CD14-positive monocyte (primary cell): Measurements from ENCODE around the gene GMCL1. TPM values are rescaled to one million over a fixed set of nuclear protein-coding genes. Genes with fewer than 3 reads are reported as not detected.

ENCODE experiments used
- DNase-seq, 3 donors: peaks; one replicate each; pipeline ENCODE4 v3.0.0-alpha.2; 2011 to 2022
- H2AFZ ChIP-seq: 2 replicates; pipeline ENCODE4 v1.6.0; 2012; ENCODE audit warnings: mild to moderate bottlenecking, low read depth, low read length, inconsistent platforms; ENCODE audit not compliant: insufficient read depth, poor library complexity, severe bottlenecking
- H3K27ac ChIP-seq, 2 donors: 1 replicate in 1 of 2; 2 replicates in 1 of 2; pipeline ENCODE4 v1.5.1; 2012 to 2013; ENCODE audit warnings: low read length in 2 of 2, control low read depth in 1 of 2, inconsistent platforms in 1 of 2, low read depth in 1 of 2, mild to moderate bottlenecking in 1 of 2
- H3K27me3 ChIP-seq, 2 donors: one replicate each; pipeline versions ENCODE4 v1.6.0 to v1.6.1; 2011 to 2013; ENCODE audit warnings: low read length in 2 of 2; ENCODE audit not compliant: control insufficient read depth in 2 of 2, insufficient read depth in 2 of 2
- H3K36me3 ChIP-seq, 2 donors: replicated peaks in 1 of 2; 1 replicate in 1 of 2; 2 replicates in 1 of 2; pipeline versions ENCODE4 v1.5.1 to v1.6.1; 2012 to 2013; ENCODE audit warnings: low read length in 2 of 2, control low read depth in 1 of 2, inconsistent platforms in 1 of 2, mild to moderate bottlenecking in 1 of 2; ENCODE audit not compliant: insufficient read depth in 2 of 2, control insufficient read depth in 1 of 2
- H3K4me1 ChIP-seq, 2 donors: 1 replicate in 1 of 2; 2 replicates in 1 of 2; pipeline versions ENCODE4 v1.5.1 to v1.6.1; 2012 to 2013; ENCODE audit warnings: low read length in 2 of 2, control low read depth in 1 of 2, inconsistent platforms in 1 of 2, mild to moderate bottlenecking in 1 of 2, moderate library complexity in 1 of 2; ENCODE audit not compliant: insufficient read depth in 2 of 2, control insufficient read depth in 1 of 2
- H3K4me2 ChIP-seq: replicated peaks from 2 replicates; pipeline ENCODE3; 2012; ENCODE audit warnings: low read length, moderate library complexity, mild to moderate bottlenecking; ENCODE audit not compliant: poor library complexity, severe bottlenecking; ENCODE audit errors: extremely low read depth
- H3K4me3 ChIP-seq, 3 experiments: fragments of 200-600 bp in 1 of 3; sonication (generic) in 1 of 3; replicated peaks in 1 of 3; 1 replicate in 2 of 3; 2 replicates in 1 of 3; pipeline ENCODE4 v1.5.1; 2011 to 2013; ENCODE audit warnings: low read length in 3 of 3, mild to moderate bottlenecking in 3 of 3, control low read depth in 2 of 3, low read depth in 2 of 3, inconsistent platforms in 1 of 3, moderate library complexity in 1 of 3
- H3K79me2 ChIP-seq: 2 replicates; pipeline ENCODE4 v1.6.0; 2012; ENCODE audit warnings: mild to moderate bottlenecking, control low read depth, inconsistent platforms, low read length, moderate library complexity; ENCODE audit not compliant: insufficient read depth
- H3K9ac ChIP-seq: 2 replicates; pipeline ENCODE4 v1.6.0; 2017; ENCODE audit warnings: low read length, mild to moderate bottlenecking; ENCODE audit not compliant: insufficient read depth, poor library complexity, severe bottlenecking
- H3K9me3 ChIP-seq, 2 donors: replicated peaks in 1 of 2; 1 replicate in 1 of 2; 2 replicates in 1 of 2; pipeline versions ENCODE4 v1.5.1 to v1.6.1; 2012 to 2013; ENCODE audit warnings: low read length in 2 of 2, control low read depth in 1 of 2; ENCODE audit not compliant: control insufficient read depth in 1 of 2, insufficient read depth in 1 of 2
- H4K20me1 ChIP-seq: 2 replicates; pipeline ENCODE4 v1.6.0; 2012; ENCODE audit warnings: mild to moderate bottlenecking, low read length, control low read depth, moderate library complexity; ENCODE audit not compliant: insufficient read depth
- H3K27ac Mint-ChIP-seq, 7 donors: one replicate each; pipeline ENCODE4 v1.8.0; 2020; ENCODE audit warnings: mild to moderate bottlenecking in 7 of 7, mixed read lengths in 7 of 7, moderate library complexity in 6 of 7, inconsistent platforms in 2 of 7
- H3K27me3 Mint-ChIP-seq, 3 donors: one replicate each; pipeline ENCODE4 v1.8.0; 2021 to 2022; ENCODE audit warnings: low read depth in 3 of 3, mild to moderate bottlenecking in 3 of 3, mixed read lengths in 3 of 3, moderate library complexity in 3 of 3, inconsistent platforms in 1 of 3
- H3K36me3 Mint-ChIP-seq, 2 donors: one replicate each; pipeline ENCODE4 v1.8.0; 2020; ENCODE audit warnings: mixed read lengths in 2 of 2, inconsistent platforms in 1 of 2, mild to moderate bottlenecking in 1 of 2
- H3K4me1 Mint-ChIP-seq: one replicate; pipeline ENCODE4 v1.8.0; 2020; ENCODE audit warnings: mild to moderate bottlenecking, mixed read lengths
- H3K4me3 Mint-ChIP-seq, 2 donors: one replicate each; pipeline ENCODE4 v1.8.0; 2020; ENCODE audit warnings: mild to moderate bottlenecking in 2 of 2, mixed read lengths in 2 of 2, moderate library complexity in 1 of 2
- H3K9me3 Mint-ChIP-seq, 7 donors: one replicate each; pipeline ENCODE4 v1.8.0; 2020 to 2022; ENCODE audit warnings: mixed read lengths in 7 of 7, mild to moderate bottlenecking in 6 of 7, moderate library complexity in 6 of 7, inconsistent platforms in 2 of 7
- WGBS: methylation state at CpG from one replicate; pipeline ENCODE4 v1.1.5; 2013; ENCODE audit warnings: missing lambda C conversion rate; ENCODE audit not compliant: insufficient coverage; 5-methylcytosine and 5-hydroxymethylcytosine counted together
- intact Hi-C, 2 donors: fragments of 100-400 bp; cut with micrococcal nuclease; formaldehyde crosslinking; loops; one replicate each; pipeline versions ENCODE4 v1.15.0 to v1.15.1; 2023
- polyA plus RNA-seq, 3 donors: library from polyadenylated mRNA; depleted of rRNA in 1 of 3; unstranded in 2 of 3; stranded (reverse) in 1 of 3; fragments of 300-500 nt in 2 of 3; fragments of >200 nt in 1 of 3; fragmentation: Illumina TruSeq in 2 of 3; gene quantifications; 1 replicate in 2 of 3; 2 replicates in 1 of 3; pipeline ENCODE4 v1.2.3, GENCODE V29; 2012 to 2021
- TF ChIP-seq, protein P1 (sequence below): fragments of 200-600 bp; IDR thresholded peaks from one replicate; pipeline ENCODE4 v1.8.0; 2022; ENCODE audit warnings: antibody characterized with exemption, mild to moderate bottlenecking

GMCL1 gene
- polyA plus RNA-seq, 3 donors, result 4.4 to 15.1 (median 9.4) TPM

DNA sequence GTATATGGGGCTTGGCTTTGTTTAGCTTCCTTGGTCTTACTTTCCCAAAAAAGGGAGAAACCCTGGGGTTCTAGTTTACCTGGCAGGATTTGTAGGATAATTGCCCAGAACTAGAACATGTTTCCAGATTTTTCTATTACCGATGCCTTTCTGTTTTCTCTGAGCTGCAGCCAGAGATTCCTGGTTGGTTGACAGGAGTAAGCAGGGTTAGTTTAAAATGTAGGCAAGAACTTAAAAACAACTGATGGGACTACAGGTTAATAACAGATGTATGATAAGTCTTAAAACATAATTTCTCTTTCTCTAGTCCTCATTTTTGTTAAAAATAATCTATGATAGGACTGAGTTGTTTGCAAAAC is 38.9 kb upstream of the GMCL1 start:
- intact Hi-C loops, result loop anchor here in 1 of 2 donors (10.0 kb wide), 1 partner anchor 46 kb away; the partner anchor contains the start of gene ANXA4
- H3K4me2 ChIP-seq, result no peak overlapping the region

DNA sequence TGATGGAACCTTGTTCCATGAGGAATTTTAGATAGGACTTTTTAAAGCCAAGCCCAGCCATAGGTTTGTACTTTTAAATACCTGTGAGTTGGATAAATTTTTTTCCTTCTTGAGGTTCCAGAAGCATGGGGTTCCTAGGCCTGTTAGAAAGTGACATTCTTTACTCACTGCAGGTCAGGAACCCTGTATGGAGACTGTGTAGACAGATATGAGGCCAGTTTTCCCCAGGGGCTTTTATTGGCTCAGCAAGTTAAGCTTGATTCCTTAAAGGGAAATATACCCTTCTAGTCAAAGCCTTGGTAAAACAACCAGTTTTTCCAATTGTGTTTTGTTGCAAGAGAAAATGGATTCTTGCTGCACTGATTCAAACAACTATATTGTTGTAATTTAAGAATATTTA is 38.4 kb upstream of the GMCL1 start:
- Mint-ChIP-seq H3K27me3 (no peaks in the 10 kb centered on the region), H3K36me3 (peaks cover 43 to 44% of the 10 kb centered on the region in 2 donors), H3K4me1 (peaks cover 11% of the 10 kb centered on the region), H3K27ac (no peak overlapping the region), H3K4me3 (no peak overlapping the region), H3K9me3 (no peaks in the 10 kb centered on the region)
- Histone ChIP-seq H3K4me2 (no peak overlapping the region), H4K20me1 (no peaks in the 10 kb centered on the region), H3K9ac (no peak overlapping the region), H2AFZ (no peak overlapping the region), H3K36me3 (peaks cover 9 to 68% of the 10 kb centered on the region in 2 donors), H3K4me3 (no peak overlapping the region), H3K79me2 (no peaks in the 10 kb centered on the region), H3K27me3 (no peaks in the 10 kb centered on the region), H3K9me3 (no peaks in the 10 kb centered on the region), H3K27ac (no peak overlapping the region), H3K4me1 (peaks cover 0 to 7% of the 10 kb centered on the region in 2 donors)
- intact Hi-C loops, result loop anchor here in 1 of 2 donors (10.0 kb wide), 1 partner anchor 46 kb away; the partner anchor contains the start of gene ANXA4
- TF ChIP-seq, protein P1, sequence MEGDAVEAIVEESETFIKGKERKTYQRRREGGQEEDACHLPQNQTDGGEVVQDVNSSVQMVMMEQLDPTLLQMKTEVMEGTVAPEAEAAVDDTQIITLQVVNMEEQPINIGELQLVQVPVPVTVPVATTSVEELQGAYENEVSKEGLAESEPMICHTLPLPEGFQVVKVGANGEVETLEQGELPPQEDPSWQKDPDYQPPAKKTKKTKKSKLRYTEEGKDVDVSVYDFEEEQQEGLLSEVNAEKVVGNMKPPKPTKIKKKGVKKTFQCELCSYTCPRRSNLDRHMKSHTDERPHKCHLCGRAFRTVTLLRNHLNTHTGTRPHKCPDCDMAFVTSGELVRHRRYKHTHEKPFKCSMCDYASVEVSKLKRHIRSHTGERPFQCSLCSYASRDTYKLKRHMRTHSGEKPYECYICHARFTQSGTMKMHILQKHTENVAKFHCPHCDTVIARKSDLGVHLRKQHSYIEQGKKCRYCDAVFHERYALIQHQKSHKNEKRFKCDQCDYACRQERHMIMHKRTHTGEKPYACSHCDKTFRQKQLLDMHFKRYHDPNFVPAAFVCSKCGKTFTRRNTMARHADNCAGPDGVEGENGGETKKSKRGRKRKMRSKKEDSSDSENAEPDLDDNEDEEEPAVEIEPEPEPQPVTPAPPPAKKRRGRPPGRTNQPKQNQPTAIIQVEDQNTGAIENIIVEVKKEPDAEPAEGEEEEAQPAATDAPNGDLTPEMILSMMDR, result no peak
- no peak for DNase-seq

More for the DNA sequence above, 38.9 kb upstream of the GMCL1 start:
- H3K4me3 ChIP-seq, result no peak overlapping the region
- H3K36me3 Mint-ChIP-seq, result peaks cover 46 to 47% of the 10 kb centered on the region in 2 donors
- H3K27ac Mint-ChIP-seq, result peak overlapping the region in 1 of 7 donors; percentile 10
- H2AFZ ChIP-seq, result no peak overlapping the region
- TF ChIP-seq, protein P1, result no peak
- H3K9ac ChIP-seq, result no peak overlapping the region
- H3K4me1 ChIP-seq, result peaks cover 0 to 7% of the 10 kb centered on the region in 2 donors
- no peaks in the 10 kb centered on the region for H3K27me3 ChIP-seq
- no peak overlapping the region for H3K4me3 Mint-ChIP-seq
- no peaks in the 10 kb centered on the region for H3K79me2 ChIP-seq
- no peaks in the 10 kb centered on the region for H3K9me3 ChIP-seq
- H3K4me1 Mint-ChIP-seq, result peaks cover 11% of the 10 kb centered on the region
- H3K36me3 ChIP-seq, result peaks cover 9 to 68% of the 10 kb centered on the region in 2 donors
- no peaks in the 10 kb centered on the region for H3K27me3 Mint-ChIP-seq
- H3K9me3 Mint-ChIP-seq, result no peaks in the 10 kb centered on the region
- WGBS, result 80% methylated on average over 1 of the region's 1 CpG
- no peaks in the 10 kb centered on the region for H4K20me1 ChIP-seq
- H3K27ac ChIP-seq, result no peak overlapping the region
- no peak for DNase-seq
